OCI-LY7 (cell line): ENCODE results near the gene RAPH1.

ENCODE experiments used
- EZH2phosphoT487 ChIP-seq: fragments of 200-600 bp; sonication (generic); IDR thresholded peaks from 2 replicates; pipeline ENCODE4 v1.6.1; 2018; ENCODE audit warnings: low read depth, borderline replicate concordance, mild to moderate bottlenecking, mixed run types, antibody characterized with exemption, low read length, moderate library complexity, mixed read lengths
- TF ChIP-seq, protein P1 (sequence below): fragments of 200-600 bp; sonication (generic); conservative IDR thresholded peaks from 2 replicates; pipeline ENCODE4 v1.5.1; 2014; ENCODE audit warnings: mild to moderate bottlenecking, antibody characterized with exemption, low read length, moderate library complexity, mixed read lengths

GRCh38 chr2:203383038-203383437 is 152.1 kb downstream of the RAPH1 start:
- TF ChIP-seq, protein P1, sequence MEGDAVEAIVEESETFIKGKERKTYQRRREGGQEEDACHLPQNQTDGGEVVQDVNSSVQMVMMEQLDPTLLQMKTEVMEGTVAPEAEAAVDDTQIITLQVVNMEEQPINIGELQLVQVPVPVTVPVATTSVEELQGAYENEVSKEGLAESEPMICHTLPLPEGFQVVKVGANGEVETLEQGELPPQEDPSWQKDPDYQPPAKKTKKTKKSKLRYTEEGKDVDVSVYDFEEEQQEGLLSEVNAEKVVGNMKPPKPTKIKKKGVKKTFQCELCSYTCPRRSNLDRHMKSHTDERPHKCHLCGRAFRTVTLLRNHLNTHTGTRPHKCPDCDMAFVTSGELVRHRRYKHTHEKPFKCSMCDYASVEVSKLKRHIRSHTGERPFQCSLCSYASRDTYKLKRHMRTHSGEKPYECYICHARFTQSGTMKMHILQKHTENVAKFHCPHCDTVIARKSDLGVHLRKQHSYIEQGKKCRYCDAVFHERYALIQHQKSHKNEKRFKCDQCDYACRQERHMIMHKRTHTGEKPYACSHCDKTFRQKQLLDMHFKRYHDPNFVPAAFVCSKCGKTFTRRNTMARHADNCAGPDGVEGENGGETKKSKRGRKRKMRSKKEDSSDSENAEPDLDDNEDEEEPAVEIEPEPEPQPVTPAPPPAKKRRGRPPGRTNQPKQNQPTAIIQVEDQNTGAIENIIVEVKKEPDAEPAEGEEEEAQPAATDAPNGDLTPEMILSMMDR, result no peak
- no peak for TF ChIP-seq EZH2phosphoT487
